TTC549 (cell line): ENCODE data around the gene RGS14.
"Not testable (repeated sequence)": the region's sequence is repeated elsewhere in the genome, so short reads cannot be mapped to it uniquely, and the experiment has no call there.

Experiments
- FAIRE-seq: peaks from 2 replicates; lab custom pipeline; 2012; peaks lifted over from hg19 to GRCh38; lab: Jason Lieb, UNC

Gene RGS14

DNA sequence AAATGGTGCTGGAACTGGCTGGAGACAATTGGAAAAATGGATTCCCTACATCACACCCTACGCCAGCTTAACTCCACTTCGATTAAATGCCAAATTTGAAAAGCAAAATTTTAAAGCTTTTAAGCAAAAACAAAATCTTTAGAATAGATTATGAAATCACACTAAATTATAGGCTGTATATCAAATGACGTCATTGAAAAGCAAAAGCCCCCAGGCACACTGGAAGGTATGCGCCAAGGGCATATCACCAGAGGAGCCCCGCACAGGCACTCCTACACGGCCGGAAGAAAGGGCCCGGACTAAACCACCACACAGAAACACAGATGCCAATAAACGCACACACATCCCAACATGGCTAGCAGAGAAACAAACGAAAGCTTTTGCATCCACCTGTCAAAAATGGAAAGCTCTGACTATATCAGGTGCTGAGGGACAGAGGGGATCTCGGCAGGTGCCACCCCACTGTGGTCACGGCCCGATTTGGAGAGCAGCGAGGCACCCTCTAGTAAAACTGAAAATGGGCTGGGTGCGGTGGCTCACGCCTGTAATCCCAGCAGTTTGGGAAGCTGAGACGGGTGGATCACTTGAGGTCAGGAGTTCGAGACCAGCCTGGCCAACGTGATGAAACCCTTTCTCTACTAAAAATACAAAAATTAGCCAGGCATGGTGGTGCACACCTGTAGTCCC is 29.0 kb upstream of the RGS14 start:
- no peak for FAIRE-seq

DNA sequence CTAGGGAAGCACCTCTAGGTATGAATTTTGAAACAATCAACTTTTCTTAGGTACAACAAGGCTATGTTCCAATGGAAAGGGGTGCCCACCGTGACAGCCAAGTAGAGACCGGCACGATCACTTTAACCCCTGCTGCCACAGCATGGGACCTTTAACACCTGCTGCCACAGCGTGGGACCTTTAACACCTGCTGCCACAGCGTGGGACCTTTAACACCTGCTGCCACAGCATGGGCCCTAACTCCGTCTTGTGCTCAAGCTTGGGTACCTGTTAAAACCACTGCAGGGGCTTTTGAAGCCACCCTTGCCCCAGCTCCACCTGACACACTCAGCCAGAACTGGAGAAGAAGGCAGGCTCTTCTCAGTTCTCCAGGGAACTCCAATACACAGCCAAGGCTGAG is 27.8 kb upstream of the RGS14 start:
- FAIRE-seq: no peak

DNA sequence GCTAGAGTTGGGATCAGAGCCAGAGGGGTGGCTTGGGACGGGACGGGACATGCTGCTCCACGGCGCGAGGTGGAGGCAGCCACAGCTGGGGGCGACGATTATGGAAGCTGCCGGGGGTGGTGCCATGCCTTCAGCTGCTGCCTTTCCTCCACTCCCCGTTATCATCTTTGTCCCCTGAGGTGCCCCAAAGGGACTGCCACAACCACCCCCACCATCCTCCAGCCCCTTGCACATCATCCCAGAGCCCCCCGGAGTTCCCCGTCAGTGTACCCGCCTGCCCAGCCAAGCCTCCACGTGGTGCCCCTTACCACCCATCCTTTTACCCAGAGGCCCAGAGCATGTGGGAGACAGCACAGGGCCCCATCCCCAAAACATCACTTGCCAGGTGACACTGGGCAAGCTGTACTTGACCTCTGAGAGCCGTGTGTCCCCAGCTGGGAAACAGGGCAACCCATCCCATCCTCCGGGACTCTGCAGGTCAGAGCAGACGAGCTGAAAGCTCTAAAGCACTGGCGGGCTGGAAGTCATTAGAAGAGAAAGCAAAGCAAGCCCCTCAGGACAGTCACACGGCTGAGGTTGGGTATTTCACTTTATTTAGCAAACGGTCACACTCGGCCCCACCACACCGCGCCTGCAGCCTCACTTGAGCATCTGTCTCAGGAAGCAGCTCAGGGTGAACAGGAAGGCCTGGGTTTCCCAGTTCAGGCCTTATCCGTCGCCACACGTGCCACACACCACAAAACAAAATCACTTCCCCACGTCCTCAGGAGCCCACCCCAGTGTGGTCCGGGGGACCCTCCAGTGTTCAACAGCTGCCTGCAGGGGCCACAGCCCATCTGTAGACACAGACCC is 26.5 kb upstream of the RGS14 start:
- no peak for FAIRE-seq

DNA sequence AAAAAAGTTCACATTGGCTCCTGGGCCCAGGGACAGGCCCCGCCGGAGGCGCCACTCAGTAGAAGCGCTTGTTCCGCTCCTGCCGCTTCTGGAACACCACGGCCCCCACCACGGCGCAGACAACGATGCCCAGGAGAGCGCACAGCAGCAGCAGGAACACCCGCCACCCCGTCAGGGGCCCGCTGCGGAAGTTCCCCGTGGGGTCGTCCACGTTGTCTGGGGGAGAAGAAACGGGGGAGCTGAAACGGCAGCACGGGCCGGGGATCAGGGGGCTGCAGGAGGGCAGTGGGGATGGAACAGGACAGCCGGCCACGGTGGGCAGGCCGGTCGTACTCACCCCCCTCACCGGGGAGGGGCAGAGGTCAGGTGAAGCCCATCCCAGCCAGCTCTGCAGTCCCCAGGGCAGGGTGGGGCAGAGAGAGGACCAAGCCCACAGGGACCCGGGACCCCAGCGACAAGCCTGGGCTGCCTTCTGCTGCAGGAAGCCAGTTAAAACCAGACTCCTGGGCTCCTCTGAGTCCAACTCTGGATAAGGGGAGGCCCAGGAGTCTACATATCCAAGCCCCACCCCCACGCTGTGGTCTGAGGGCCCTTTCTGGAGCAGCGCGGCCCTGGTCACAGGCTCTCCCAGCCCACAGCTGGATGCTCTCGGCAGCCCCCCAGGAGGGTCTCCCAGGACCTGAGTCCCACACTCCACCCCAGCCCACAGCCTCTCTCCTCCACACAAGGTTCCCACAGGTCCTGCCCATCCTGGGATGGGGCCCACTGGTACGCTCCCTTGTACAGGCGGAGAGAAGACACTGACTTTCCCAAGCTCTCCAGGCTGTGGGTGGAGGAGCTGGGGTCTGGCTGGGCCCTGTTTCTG is 25.5 kb upstream of the RGS14 start:
- FAIRE-seq: no peak

DNA sequence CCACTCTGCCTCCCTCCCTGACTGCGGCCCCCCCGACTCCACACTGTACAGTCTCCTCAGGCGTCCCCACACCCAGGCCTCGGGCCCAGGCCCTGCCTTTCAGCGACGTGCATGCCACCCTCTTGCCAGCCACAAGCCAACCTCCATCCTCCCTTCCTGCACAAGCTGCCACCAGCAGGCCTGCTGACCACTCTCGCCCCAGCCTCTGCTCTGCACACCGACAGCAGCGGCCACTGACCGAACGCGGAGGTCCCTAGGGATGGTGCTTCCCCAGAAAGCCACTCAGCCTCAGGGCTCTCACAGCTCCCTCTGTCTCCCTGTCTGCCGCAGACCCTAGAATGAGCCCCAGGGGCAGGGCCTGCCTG is 24.8 kb upstream of the RGS14 start:
- FAIRE-seq: no peak

DNA sequence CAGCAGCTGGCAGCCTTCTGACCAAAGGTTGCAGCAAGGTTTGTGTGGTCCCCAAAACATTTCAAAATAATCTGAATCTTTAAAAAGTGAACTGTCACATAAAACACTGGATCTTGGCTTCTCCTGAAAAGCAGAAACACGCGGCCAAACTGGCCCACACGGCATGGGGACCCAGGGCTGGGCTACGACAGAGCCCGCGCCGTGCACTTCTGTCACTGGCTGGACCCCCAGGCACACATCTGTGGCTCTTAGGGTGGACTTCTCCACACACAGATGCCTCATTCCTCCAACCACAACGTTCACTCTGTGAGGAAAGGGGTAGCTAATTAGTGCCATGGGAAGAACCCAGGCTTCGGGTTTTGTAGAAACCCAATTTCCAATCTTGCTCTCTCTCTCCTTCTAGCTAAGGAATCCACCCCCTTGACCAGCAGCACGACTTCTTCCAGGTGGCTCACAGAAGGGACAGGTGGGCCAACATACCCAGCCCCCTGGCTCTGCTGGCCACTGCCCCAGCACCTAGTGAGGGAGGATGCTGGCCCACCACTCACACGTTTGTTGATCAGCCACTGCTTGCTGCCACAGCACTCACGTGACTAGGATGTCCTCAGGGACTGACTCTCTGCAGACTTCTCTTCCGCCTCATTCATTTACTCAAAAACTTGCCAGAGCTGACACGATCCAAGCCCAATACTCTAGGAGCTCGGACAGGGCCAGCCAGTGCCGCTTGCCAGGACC is 24.1 kb upstream of the RGS14 start:
- no peak for FAIRE-seq

DNA sequence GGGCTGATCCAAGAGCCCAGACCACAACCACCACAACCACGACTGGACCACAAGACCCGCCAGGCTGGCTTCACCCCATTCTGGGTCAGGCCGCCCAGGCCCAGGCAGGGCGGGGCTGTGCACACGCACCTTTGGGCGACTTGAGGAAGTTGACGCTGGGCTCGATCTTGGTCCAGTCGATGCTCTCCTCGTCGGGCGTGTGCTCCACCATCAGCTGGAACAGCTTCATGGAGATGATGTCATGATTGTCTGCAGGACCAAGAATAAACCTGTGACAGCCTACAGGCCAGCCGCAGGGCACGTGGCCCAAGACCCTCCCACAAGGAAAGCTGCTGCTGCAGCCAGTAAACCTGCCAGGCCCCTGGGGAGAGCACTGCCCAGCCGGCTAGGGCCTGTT is 23.6 kb upstream of the RGS14 start:
- no peak for FAIRE-seq

DNA sequence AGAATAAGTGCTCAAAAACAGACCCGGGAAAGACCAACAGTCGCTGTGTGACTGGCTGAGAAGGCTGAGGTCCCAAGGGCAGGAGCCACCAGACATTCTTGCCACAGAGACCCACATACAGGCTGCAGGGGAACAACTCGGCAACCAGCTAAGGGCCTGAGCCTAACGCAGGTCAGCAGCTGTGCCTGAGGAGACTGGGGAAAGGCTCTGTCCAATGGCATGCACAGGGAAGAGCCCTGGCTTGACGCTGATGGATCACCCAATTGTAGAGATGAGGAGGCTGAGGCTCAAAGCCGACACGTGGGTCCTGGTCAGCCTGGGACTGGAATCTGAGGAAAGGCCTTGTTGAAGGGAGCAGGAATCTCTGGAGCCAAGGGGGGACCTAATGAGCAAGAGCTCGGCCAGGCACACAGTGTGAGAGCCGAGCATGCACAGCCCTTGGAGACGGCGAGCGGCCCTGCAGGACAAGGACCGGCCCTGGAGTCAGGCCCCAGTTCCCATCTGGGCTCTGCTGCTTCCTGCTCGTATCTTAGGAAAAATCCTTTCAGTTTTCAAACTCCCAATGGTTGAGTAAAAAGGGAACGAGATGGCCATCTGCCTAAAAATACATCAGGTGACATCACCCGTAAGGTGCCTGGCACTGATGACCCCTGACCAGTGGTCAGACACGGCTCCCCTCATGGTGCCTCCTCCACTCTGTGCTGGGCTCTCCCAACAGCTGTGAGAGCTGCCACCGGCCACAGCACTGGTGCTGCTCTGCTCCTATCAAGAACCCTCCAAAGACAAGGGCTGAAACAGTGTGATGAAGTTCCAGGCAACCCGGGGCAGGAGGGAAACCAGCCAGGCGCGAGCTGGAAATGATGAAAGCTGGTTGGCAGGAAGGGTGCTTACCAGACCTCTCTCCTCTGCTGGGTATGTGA is 22.7 kb upstream of the RGS14 start:
- FAIRE-seq: no peak

DNA sequence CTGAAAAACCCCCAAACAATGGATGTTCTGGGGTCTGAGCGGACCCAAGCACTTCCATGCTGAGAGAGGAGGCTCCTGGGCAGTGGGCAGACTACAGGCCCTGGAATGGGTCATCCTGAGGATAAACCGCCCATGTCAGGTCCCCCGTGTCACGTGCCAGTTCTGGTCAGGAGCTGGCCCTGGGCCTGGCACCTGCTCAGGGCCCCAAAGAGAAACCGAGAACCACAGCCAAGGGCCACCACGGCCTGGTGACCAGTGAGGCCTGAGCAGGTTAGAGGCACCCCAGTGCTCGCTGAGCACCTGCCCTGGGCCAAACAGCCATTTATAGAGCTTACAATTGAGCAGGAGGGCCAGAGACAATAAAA is 22.0 kb upstream of the RGS14 start:
- no peak for FAIRE-seq

DNA sequence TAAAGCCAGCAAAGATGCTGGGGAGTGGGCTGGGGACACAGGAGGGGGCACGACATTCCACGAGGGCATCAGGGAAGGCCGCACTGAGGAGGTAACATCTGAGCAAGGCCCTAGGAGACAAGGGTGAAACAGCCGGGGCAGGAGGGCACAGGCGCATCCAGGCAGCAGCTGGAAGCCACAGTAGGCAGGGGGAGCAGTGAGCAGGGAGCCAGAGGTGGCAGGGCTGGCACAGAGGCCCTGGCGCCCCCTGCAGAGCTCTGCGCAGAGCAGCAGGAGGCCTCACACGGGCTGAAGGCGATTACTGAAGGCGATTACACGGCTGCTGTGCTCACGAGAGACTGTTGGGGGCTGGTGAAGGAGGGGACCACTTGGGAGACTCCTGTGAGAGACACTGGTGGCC is 21.6 kb upstream of the RGS14 start:
- no peak for FAIRE-seq

DNA sequence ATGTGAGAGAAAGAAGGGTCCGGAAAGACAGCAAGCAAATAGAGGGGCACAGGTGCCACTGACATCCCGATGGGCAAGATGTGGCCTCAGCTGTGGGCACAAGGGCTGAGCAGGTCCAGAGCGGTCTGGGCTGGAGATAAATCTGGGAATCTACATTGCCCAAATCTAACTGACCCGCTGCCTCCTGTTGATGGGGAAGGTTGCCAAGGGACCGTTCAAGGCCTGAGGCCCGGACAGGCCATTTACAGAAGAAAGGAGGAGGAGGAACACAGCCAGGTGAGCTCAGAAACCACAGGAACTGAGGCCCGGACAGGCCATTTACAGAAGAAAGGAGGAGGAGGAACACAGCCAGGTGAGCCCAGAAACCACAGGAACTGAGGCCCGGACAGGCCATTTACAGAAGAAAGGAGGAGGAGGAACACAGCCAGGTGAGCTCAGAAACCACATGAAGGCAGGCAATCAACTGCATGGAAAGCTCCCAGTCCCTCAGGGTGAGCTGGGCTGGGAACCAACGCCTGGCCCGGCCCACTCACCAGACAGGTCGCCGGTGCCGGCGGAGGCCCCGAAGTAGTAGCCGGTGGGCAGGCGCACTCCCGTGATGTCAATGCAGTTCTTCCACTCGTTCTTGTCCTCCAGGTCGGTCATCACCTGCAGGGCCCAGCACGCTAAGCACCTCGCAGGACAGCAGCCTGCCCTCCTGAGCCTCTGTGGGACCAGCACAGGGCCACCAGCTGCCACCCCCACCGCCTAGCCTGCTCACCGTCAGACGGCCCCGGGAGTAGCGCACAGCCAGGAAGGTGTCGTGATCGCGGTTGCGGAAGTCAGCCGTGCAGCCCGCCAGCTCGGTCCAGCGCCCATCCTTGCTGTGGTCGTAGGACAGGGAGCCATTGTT is 20.9 kb upstream of the RGS14 start:
- FAIRE-seq: no peak

DNA sequence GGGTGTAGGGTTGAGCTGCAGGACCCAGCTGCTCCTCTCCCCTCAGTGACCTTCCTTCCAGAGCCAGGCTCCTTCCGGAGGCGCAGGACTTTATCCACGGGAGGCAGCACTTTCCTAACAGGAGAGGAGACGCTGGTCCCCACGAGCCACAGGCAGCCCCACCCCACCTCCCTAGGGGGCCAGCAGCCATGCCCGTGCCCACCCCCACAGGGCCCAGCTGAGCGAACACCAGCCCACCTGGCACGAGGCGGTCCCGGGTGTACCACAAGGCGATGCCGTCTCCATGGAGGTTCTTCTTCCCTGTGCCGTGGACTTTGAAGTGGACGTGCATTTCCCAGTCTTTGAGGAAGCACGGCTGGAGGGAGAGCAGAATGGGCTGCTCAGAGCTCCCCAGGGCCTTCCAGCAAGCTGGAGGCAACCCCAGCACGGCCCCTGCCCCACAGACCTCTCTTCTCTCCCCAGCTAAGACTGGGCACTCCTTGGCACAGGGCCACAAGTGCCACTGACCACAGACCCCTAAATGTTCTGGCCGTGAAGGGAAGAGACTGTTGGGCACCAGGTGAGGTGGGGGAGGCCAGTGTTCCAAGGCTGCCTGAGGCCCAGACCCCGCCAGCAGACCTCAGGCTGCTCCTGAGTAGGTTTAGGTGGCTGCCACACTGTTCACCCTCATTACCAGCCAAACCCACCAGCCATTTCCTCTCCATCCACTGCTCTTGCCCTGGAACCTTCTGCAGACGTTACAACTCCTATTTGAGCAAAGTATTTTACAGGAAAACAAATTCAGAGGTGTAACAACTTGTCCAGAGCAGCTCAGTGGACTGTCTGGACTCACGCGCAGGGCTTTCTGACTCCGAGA is 19.2 kb upstream of the RGS14 start:
- FAIRE-seq: no peak

DNA sequence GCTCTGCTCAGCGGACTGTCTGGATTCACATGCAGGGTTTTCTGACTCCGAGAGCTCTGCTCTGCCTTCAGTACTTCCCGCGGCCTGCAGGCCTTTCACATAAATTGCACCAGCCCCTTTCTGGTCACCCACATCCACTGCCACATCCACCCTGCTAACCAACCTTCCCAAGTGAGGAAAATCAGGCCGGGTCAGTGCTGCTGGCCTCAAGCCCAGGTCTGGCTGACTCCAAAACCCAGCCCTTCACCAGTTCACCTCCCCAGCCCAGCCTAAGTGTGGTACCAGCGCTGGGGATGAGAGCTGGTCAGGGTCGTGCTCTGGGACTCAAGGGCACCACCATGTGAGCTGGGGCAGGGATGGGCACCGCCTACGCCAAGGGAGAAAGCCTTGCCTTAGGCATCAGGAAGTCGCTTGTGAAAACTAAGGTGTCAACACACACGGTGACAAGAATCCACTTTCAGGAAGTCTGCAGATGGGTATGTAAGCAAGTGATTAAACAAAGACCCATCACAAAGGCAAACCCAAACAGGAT is 18.6 kb upstream of the RGS14 start:
- FAIRE-seq: no peak

DNA sequence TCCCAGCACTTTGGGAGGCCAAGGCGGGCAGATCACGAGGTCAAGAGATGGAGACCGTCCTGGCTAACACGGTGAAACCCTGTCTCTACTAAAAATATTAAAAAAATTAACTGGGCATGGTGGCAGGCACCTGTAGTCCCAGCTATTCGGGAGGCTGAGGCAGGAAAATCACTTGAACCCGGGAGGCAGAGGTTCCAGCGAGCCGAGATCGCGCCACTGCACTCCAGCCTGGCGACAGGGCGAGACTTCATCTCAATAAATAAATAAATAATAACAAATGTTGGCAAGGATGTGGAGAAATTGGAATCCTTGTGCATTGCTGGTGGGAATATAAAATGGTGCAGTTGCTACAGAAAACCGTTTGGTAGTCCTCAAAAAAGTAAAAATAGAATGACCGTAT is 14.7 kb upstream of the RGS14 start:
- FAIRE-seq: not testable (repeated sequence)

DNA sequence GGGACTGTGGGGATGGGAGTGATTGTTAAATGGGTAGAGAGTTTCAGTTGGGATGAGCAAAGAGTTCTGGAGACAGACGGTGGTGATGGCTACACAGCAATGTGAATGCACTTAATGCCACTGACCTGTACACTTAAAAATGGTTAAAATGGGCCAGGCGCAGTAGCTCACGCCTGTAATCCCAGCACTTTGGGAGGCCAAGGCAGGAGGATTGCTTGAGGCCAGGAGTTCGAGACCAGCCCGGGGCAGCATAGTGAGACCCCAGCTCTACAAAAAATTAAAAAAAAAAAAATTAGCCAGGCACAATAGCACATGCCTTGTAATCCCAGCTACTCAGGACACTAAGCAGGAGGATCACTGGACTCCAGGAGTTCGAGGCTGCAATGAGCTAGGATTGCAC is 13.9 kb upstream of the RGS14 start:
- FAIRE-seq: no peak

DNA sequence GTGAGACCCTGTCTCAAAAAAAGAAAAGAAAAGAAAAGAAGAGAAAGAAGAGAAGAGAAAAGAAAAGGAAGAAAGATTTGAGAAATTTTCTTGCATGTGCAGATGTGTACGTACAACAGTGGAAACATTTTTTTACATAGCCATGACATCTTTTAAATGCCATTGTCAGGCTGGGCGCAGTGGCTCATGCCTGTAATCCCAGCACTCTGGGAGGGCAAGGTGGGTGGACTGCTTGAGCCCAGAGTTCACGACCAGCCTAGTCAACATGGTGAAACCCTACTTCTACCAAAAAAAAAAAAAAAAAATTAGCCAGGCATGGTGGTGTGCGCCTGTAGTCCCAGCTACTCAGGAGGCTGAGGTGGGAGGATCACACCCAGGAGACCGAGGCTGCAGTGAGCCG is 12.8 kb upstream of the RGS14 start:
- FAIRE-seq: no peak

DNA sequence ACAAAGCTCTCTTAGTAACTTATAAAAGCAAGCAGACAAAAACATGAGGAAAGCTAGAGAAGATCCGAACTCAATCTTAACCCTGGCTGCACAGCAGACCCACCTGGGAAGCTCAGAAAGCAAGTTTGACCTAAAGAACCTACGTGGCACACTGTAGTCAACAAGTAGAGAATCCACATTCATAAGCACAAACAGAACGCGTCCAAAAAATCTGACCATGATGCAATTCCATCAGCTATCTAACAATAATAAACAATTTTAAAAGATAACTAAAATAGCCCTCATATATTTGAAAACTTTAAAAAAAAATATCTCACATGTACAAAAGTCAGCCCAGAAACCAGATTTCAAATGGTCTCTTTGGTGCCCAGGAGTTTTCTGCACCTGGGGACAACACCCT is 10.9 kb upstream of the RGS14 start:
- FAIRE-seq: no peak

DNA sequence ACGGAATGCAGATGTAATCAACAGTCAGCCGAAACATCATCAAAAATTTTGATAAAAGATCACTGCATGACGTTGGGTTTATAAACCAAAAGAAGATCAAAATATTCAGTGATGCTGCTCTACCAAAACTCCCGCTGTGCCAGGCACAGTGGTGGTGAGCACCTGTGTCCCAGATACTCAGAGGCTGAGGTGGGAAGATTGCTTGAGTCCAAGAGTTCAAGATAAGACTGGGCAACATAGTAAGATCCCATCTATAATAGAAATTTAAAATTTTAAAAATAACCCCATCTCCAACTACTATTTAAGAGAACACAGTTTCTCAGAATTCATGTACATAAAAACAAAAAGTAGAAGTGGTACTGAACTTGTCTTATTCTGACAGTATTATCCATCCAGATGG is 10.0 kb upstream of the RGS14 start:
- no peak for FAIRE-seq

DNA sequence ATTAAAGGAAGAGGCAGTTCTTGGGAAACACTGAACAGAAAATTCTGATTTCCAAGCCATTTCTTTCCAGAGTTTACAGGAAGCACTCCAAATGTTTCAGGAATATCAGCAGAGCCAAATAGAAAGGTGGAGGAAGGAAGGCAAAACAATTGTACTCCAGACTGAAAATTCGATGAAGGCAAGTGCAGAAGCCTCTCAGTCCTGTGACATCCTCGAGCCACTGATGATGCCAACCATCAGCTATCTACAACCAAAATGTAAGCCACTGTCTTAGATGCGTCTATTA is 8.4 kb upstream of the RGS14 start:
- FAIRE-seq: no peak
